ENCODE results near the gene AHNAK2. TPM values are rescaled to one million over a fixed set of nuclear protein-coding genes. Genes with fewer than 3 reads are reported as not detected.
"Not testable (repeated sequence)": the region's sequence is repeated elsewhere in the genome, so short reads cannot be mapped to it uniquely, and the experiment has no call there.

AHNAK2 gene
- polyA plus RNA-seq, 4 donors: under 0.01 to 6.3 (median 0.17) TPM

DNA sequence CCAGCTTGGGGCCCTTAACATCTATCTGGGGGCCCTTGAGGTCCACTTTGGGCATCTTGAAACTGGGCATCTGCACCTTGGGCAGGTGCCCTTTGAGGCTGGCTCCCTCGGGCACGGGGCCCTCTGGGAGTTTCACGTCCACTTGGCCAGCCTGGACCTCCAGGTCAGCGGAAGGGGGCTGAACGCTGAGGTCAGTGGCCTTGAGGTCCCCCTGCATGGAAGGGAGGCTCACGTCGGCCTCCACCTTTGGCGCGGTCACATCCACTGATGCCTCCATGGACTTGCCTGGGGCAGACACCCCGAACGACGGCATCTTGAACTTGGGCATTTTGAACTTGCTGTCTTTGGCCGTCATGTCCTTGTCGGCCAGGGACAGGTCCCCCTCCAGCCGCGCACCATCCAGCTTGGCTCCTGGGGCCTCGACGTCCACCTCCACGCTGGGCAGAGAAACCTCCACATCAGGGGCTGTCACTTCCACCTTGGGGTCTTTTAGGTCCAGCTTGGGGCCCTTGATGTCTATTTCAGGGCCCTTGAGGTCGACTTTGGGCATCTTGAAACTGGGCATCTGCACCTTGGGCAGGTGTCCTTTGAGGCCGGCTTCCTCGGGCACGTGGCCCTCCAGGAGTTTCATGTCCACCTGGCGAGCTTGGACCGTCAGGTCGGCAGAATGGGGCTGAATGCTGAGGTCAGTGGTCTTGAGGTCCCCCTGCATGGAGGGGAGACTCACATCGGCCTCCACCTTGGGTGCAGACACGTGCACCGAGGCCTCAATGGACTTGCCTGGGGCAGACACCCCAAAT lies 34.8 kb downstream of the AHNAK2 start:
- not testable (repeated sequence) for H3K9me3 ChIP-seq (ENCODE audit: control insufficient read depth in 2 of 2, insufficient read depth in 1 of 2, low read depth in 1 of 2, low read length in 1 of 2); H3K27ac ChIP-seq (ENCODE audit: low read depth in 1 of 3, low read length in 2 of 3); DNase-seq; H3K4me3 ChIP-seq (ENCODE audit: low read depth in 1 of 3, low read length in 3 of 3); FAIRE-seq; H3K4me1 ChIP-seq (ENCODE audit: control insufficient read depth in 3 of 3, insufficient read depth in 2 of 3, low read depth in 1 of 3, low read length in 2 of 3); H3K36me3 ChIP-seq (ENCODE audit: control insufficient read depth in 3 of 3, insufficient read depth in 2 of 3, low read depth in 1 of 3, low read length in 3 of 3)
- WGBS, 3 donors: 86 to 91% (median 90%) methylated on average over 29 of the region's 29 CpGs
- peaks cover 0 to 17% (median 0%) of the 10 kb centered on the region in 3 donors for H3K27me3 ChIP-seq (ENCODE audit: control insufficient read depth in 3 of 3, insufficient read depth in 3 of 3, low read length in 3 of 3)

DNA sequence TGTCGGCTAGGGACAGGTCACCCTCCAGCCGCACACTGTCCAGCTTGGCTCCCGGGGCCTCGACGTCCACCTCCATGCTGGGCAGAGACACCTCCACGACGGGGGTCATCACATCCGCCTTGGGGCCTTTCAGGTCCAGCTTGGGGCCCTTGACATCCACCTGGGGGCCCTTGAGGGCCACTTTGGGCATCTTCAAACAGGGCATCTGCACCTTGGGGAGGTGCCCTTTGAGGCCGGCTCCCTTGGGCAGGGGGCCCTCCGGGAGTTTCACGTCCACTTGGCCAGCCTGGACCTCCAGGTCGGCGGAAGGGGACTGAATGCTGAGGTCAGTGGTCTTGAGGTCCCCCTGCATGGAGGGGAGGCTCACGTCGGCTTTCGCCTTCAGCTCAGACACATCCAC lies 35.6 kb downstream of the AHNAK2 start:
- no peaks in the 10 kb centered on the region for H3K4me1 ChIP-seq (ENCODE audit: control insufficient read depth in 3 of 3, insufficient read depth in 2 of 3, low read depth in 1 of 3, low read length in 2 of 3)
- no peaks in the 10 kb centered on the region for H3K36me3 ChIP-seq (ENCODE audit: control insufficient read depth in 3 of 3, insufficient read depth in 2 of 3, low read depth in 1 of 3, low read length in 3 of 3)
- H3K4me3 ChIP-seq (ENCODE audit: low read depth in 1 of 3, low read length in 3 of 3): no peak overlapping the region
- H3K27me3 ChIP-seq (ENCODE audit: control insufficient read depth in 3 of 3, insufficient read depth in 3 of 3, low read length in 3 of 3): peaks cover 0 to 24% (median 0%) of the 10 kb centered on the region in 3 donors
- FAIRE-seq: no peak
- no peak overlapping the region for H3K27ac ChIP-seq (ENCODE audit: low read depth in 1 of 3, low read length in 2 of 3)
- WGBS, 3 donors: 91 to 96% (median 91%) methylated on average over 16 of the region's 16 CpGs
- DNase-seq: no peak
- H3K9me3 ChIP-seq (ENCODE audit: control insufficient read depth in 2 of 2, insufficient read depth in 1 of 2, low read depth in 1 of 2, low read length in 1 of 2): no peaks in the 10 kb centered on the region

- Histone ChIP-seq H3K27me3 (ENCODE audit: control insufficient read depth in 3 of 3, insufficient read depth in 3 of 3, low read length in 3 of 3) (peaks cover 0 to 25% (median 0%) of the 10 kb centered on the region in 3 donors), H3K27ac (ENCODE audit: low read depth in 1 of 3, low read length in 2 of 3) (no peak overlapping the region), H3K36me3 (ENCODE audit: control insufficient read depth in 3 of 3, insufficient read depth in 2 of 3, low read depth in 1 of 3, low read length in 3 of 3) (no peaks in the 10 kb centered on the region), H3K4me3 (ENCODE audit: low read depth in 1 of 3, low read length in 3 of 3) (no peak overlapping the region), H3K9me3 (ENCODE audit: control insufficient read depth in 2 of 2, insufficient read depth in 1 of 2, low read depth in 1 of 2, low read length in 1 of 2) (no peaks in the 10 kb centered on the region), H3K4me1 (ENCODE audit: control insufficient read depth in 3 of 3, insufficient read depth in 2 of 3, low read depth in 1 of 3, low read length in 2 of 3) (no peaks in the 10 kb centered on the region)
- FAIRE-seq (no peak), DNase-seq (no peak)
- 89 to 92% (median 91%) methylated on average over 26 of the region's 26 CpGs for WGBS, 3 donors
These were observed 36.4 kb downstream of the AHNAK2 start for GRCh38 chr14:104941508-104942365.

GRCh38 chr14:104940526-104941150 lies 37.5 kb downstream of the AHNAK2 start:
- H3K4me1 ChIP-seq (ENCODE audit: control insufficient read depth in 3 of 3, insufficient read depth in 2 of 3, low read depth in 1 of 3, low read length in 2 of 3): no peaks in the 10 kb centered on the region
- H3K27me3 ChIP-seq (ENCODE audit: control insufficient read depth in 3 of 3, insufficient read depth in 3 of 3, low read length in 3 of 3): peaks cover 0 to 27% (median 0%) of the 10 kb centered on the region in 3 donors
- no peak overlapping the region for H3K4me3 ChIP-seq (ENCODE audit: low read depth in 1 of 3, low read length in 3 of 3)
- no peak for FAIRE-seq
- H3K36me3 ChIP-seq (ENCODE audit: control insufficient read depth in 3 of 3, insufficient read depth in 2 of 3, low read depth in 1 of 3, low read length in 3 of 3): no peaks in the 10 kb centered on the region
- 59 to 77% (median 73%) methylated on average over 3 of the region's 3 CpGs for WGBS, 3 donors
- H3K27ac ChIP-seq (ENCODE audit: low read depth in 1 of 3, low read length in 2 of 3): no peak overlapping the region
- no peak for DNase-seq
- no peaks in the 10 kb centered on the region for H3K9me3 ChIP-seq (ENCODE audit: control insufficient read depth in 2 of 2, insufficient read depth in 1 of 2, low read depth in 1 of 2, low read length in 1 of 2)

DNA sequence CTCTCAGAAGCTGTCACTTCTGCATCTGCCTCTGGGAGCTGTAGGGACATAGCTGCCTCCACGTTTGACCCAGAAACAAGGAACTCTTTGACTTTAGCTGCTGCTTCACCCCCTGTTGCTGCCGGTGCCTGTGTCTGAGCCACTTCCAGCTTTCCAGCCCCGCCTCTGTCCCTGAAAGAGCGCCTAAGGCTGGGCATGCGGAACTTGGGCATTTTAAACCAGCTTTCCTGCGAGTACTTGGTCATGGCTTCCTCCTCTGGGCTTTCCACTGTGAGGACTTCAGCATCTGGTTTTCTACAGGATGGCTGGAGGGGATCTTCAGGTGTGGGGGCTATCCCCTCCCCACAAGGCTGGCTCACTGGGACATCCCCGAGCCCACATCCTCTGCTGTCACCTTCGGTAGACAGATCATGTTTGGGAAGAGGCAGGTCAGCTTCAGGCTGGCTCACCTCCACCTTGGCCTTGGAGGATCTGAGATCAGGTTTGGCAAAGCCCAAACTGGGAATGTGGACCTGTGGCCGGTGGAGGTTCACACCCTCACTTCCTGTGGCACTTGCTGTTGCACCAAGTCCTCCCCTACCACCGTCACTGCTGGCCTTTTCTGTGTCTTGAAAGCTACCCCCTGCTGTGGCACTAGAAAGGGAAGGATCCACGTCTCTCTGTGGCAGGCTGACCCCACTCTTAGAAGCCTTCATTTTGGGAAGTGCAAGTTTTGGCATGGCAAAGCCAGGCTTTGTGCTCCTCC lies 38.3 kb downstream of the AHNAK2 start:
- FAIRE-seq: no peak

DNA sequence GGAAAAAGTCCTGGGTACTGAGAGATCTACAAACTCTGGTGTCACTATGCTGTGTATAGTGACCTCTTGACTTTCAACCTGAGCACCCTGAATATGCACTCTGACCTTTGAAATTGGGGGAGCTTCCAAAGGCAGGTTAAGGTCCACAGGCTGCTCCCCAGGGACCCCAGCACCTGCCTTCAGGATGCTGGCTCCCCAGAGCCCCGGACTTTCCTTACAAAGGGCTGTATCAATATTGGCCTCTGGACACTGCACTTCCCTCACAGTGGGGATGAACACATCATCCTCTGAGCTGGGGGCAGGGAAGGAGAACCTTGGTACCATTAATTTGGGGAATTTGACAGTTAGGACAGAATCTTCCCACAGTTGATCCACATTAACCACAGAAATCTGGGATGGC lies 39.2 kb downstream of the AHNAK2 start:
- no peak overlapping the region for H3K27ac ChIP-seq (ENCODE audit: low read depth in 1 of 3, low read length in 2 of 3)
- WGBS, 3 donors: 40 to 79% (median 56%) methylated on average over 1 of the region's 1 CpG
- H3K4me3 ChIP-seq (ENCODE audit: low read depth in 1 of 3, low read length in 3 of 3): no peak overlapping the region
- H3K4me1 ChIP-seq (ENCODE audit: control insufficient read depth in 3 of 3, insufficient read depth in 2 of 3, low read depth in 1 of 3, low read length in 2 of 3): no peaks in the 10 kb centered on the region
- no peaks in the 10 kb centered on the region for H3K36me3 ChIP-seq (ENCODE audit: control insufficient read depth in 3 of 3, insufficient read depth in 2 of 3, low read depth in 1 of 3, low read length in 3 of 3)
- peaks cover 0 to 42% (median 0%) of the 10 kb centered on the region in 3 donors for H3K27me3 ChIP-seq (ENCODE audit: control insufficient read depth in 3 of 3, insufficient read depth in 3 of 3, low read length in 3 of 3)
- FAIRE-seq: no peak
- DNase-seq: no peak
- no peaks in the 10 kb centered on the region for H3K9me3 ChIP-seq (ENCODE audit: control insufficient read depth in 2 of 2, insufficient read depth in 1 of 2, low read depth in 1 of 2, low read length in 1 of 2)

More for the DNA sequence above, 38.3 kb downstream of the AHNAK2 start:
- H3K36me3 ChIP-seq (ENCODE audit: control insufficient read depth in 3 of 3, insufficient read depth in 2 of 3, low read depth in 1 of 3, low read length in 3 of 3): no peaks in the 10 kb centered on the region
- H3K27me3 ChIP-seq (ENCODE audit: control insufficient read depth in 3 of 3, insufficient read depth in 3 of 3, low read length in 3 of 3): peaks cover 0 to 33% (median 0%) of the 10 kb centered on the region in 3 donors
- H3K4me3 ChIP-seq (ENCODE audit: low read depth in 1 of 3, low read length in 3 of 3): no peak overlapping the region
- no peaks in the 10 kb centered on the region for H3K4me1 ChIP-seq (ENCODE audit: control insufficient read depth in 3 of 3, insufficient read depth in 2 of 3, low read depth in 1 of 3, low read length in 2 of 3)
- DNase-seq: no peak
- WGBS, 3 donors: 27 to 57% (median 31%) methylated on average over 11 of the region's 11 CpGs
- H3K27ac ChIP-seq (ENCODE audit: low read depth in 1 of 3, low read length in 2 of 3): no peak overlapping the region
- no peaks in the 10 kb centered on the region for H3K9me3 ChIP-seq (ENCODE audit: control insufficient read depth in 2 of 2, insufficient read depth in 1 of 2, low read depth in 1 of 2, low read length in 1 of 2)

- 72 to 78% (median 76%) methylated on average over 2 of the region's 2 CpGs for WGBS, 3 donors
These were observed 39.7 kb downstream of the AHNAK2 start for GRCh38 chr14:104938436-104938835.

More at GRCh38 chr14:104938436-104938835, 39.7 kb downstream of the AHNAK2 start:
- no peak overlapping the region for H3K27ac ChIP-seq (ENCODE audit: low read depth in 1 of 3, low read length in 2 of 3)
- H3K9me3 ChIP-seq (ENCODE audit: control insufficient read depth in 2 of 2, insufficient read depth in 1 of 2, low read depth in 1 of 2, low read length in 1 of 2): no peaks in the 10 kb centered on the region
- FAIRE-seq (no peak), DNase-seq (no peak)
- no peaks in the 10 kb centered on the region for H3K36me3 ChIP-seq (ENCODE audit: control insufficient read depth in 3 of 3, insufficient read depth in 2 of 3, low read depth in 1 of 3, low read length in 3 of 3)
- H3K4me1 ChIP-seq (ENCODE audit: control insufficient read depth in 3 of 3, insufficient read depth in 2 of 3, low read depth in 1 of 3, low read length in 2 of 3): no peaks in the 10 kb centered on the region
- H3K27me3 ChIP-seq (ENCODE audit: control insufficient read depth in 3 of 3, insufficient read depth in 3 of 3, low read length in 3 of 3): peaks cover 0 to 43% (median 0%) of the 10 kb centered on the region in 3 donors
- H3K4me3 ChIP-seq (ENCODE audit: low read depth in 1 of 3, low read length in 3 of 3): no peak overlapping the region
